Suprapubic skin (tissue), 4 donors: ENCODE results near the gene MUSK. TPM values are rescaled to one million over a fixed set of nuclear protein-coding genes. Genes with fewer than 3 reads are reported as not detected.
"Not testable (repeated sequence)": the region's sequence is repeated elsewhere in the genome, so short reads cannot be mapped to it uniquely, and the experiment has no call there.

Source experiments
- DNase-seq, 2 donors: peaks; one replicate each; pipeline ENCODE4 v3.0.0-alpha.2; 2019; ENCODE audit warnings: low spot score in 2 of 2
- H3K27ac ChIP-seq: fragments of 200-600 bp; sonication (generic); one replicate; pipeline ENCODE4 v1.5.1; 2019
- H3K27me3 ChIP-seq: fragments of 200-600 bp; sonication (generic); one replicate; pipeline ENCODE4 v1.5.1; 2019
- H3K36me3 ChIP-seq: fragments of 200-600 bp; sonication (generic); one replicate; pipeline ENCODE4 v1.5.1; 2019
- H3K4me1 ChIP-seq: fragments of 200-600 bp; sonication (generic); one replicate; pipeline ENCODE4 v1.5.1; 2019
- H3K4me3 ChIP-seq: fragments of 200-600 bp; sonication (generic); one replicate; pipeline ENCODE4 v1.5.1; 2019; ENCODE audit warnings: mild to moderate bottlenecking
- H3K9me3 ChIP-seq: fragments of 200-600 bp; sonication (generic); one replicate; pipeline ENCODE4 v1.5.1; 2019
- EP300 ChIP-seq: sonication (generic); formaldehyde crosslinking; IDR thresholded peaks from one replicate; pipeline ENCODE4 v1.6.1; 2017; ENCODE audit warnings: antibody characterized with exemption
- POLR2A ChIP-seq, 2 donors: fragments of 450-650 bp; IDR thresholded peaks; one replicate each; pipeline ENCODE4 v1.6.1; 2017; ENCODE audit warnings: antibody characterized with exemption in 2 of 2, mild to moderate bottlenecking in 2 of 2, moderate library complexity in 2 of 2
- POLR2AphosphoS5 ChIP-seq, 3 donors: sonication (generic); formaldehyde crosslinking; IDR thresholded peaks; one replicate each; pipeline ENCODE4 v1.6.1; 2017; ENCODE audit warnings: antibody characterized with exemption in 3 of 3
- WGBS: methylation state at CpG from one replicate; pipeline ENCODE4 v1.1.5; 2018; 5-methylcytosine and 5-hydroxymethylcytosine counted together
- total RNA-seq, 4 donors: library from RNA; depleted of rRNA; stranded (reverse); fragments of >200 nt; gene quantifications; one replicate each; pipeline ENCODE4 v1.1.0, GENCODE V29; 2016
- TF ChIP-seq, protein P1 (sequence below), 2 donors: fragments of 200-600 bp in 1 of 2; fragments of 450-650 bp in 1 of 2; sonication (generic) in 1 of 2; IDR thresholded peaks; one replicate each; pipeline ENCODE4 v1.5.1; 2016 to 2019; ENCODE audit warnings: antibody characterized with exemption in 2 of 2, mild to moderate bottlenecking in 1 of 2, moderate library complexity in 1 of 2

Gene MUSK
- total RNA-seq, 4 donors from 2014 or later = 0.45 to 1.5 TPM; not detected in 2

GRCh38 chr9:110671849-110672248 is 3.3 kb downstream of the MUSK start:
- WGBS = 90% methylated on average over 4 of the region's 4 CpGs
- no peak for TF ChIP-seq POLR2AphosphoS5 (IDR thresholded peaks at IDR 0.05)
- no peak for TF ChIP-seq EP300
- TF ChIP-seq, protein P1, sequence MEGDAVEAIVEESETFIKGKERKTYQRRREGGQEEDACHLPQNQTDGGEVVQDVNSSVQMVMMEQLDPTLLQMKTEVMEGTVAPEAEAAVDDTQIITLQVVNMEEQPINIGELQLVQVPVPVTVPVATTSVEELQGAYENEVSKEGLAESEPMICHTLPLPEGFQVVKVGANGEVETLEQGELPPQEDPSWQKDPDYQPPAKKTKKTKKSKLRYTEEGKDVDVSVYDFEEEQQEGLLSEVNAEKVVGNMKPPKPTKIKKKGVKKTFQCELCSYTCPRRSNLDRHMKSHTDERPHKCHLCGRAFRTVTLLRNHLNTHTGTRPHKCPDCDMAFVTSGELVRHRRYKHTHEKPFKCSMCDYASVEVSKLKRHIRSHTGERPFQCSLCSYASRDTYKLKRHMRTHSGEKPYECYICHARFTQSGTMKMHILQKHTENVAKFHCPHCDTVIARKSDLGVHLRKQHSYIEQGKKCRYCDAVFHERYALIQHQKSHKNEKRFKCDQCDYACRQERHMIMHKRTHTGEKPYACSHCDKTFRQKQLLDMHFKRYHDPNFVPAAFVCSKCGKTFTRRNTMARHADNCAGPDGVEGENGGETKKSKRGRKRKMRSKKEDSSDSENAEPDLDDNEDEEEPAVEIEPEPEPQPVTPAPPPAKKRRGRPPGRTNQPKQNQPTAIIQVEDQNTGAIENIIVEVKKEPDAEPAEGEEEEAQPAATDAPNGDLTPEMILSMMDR (IDR thresholded peaks at IDR 0.05) = no peak
- TF ChIP-seq POLR2A (IDR thresholded peaks at IDR 0.05) = no peak

DNA sequence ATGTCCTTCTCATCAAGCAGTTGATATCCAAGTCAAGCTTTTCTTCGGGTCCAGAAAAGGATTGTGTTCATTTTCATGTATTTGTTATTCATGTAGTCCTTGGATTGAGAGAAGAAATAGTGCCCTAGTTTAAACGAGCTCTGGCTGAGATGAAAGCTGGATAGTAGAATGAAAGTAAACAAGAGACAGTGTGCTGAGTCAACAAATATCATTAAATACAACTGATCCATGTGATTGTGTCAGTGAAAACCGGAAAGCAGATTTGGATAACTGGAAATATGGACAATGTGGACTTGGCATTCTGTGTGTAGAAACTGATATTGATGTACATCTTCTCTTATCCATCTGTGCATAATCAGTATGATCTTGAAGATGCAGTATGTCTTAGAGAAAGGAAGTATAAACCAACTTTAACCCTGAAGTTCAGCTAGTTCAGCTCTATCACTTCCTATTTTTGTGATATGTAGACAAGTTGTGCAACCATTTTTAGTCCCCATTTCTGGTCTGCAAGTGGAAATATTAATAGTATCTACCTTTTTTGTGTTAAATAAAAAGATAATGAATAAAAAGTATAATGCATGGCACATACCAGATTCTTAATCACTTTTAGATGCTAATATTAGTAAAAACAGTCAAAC is 4.4 kb downstream of the MUSK start:
- peaks cover 4% of the 10 kb centered on the region for H3K4me1 ChIP-seq
- WGBS = 47% methylated on average over 3 of the region's 3 CpGs
- H3K27ac ChIP-seq = no peak overlapping the region
- no peak for DNase-seq
- no peaks in the 10 kb centered on the region for H3K27me3 ChIP-seq
- no peaks in the 10 kb centered on the region for H3K36me3 ChIP-seq
- TF ChIP-seq POLR2A (IDR thresholded peaks at IDR 0.05) (no peak), POLR2AphosphoS5 (IDR thresholded peaks at IDR 0.05) (no peak), EP300 (no peak)
- TF ChIP-seq, protein P1 (IDR thresholded peaks at IDR 0.05) = no peak
- H3K9me3 ChIP-seq = no peaks in the 10 kb centered on the region
- H3K4me3 ChIP-seq = no peak overlapping the region

More at GRCh38 chr9:110671849-110672248, 3.3 kb downstream of the MUSK start:
- no peak for DNase-seq
- H3K9me3 ChIP-seq = no peaks in the 10 kb centered on the region
- no peak overlapping the region for H3K27ac ChIP-seq
- no peaks in the 10 kb centered on the region for H3K27me3 ChIP-seq
- H3K4me3 ChIP-seq = no peak overlapping the region
- peaks cover 4% of the 10 kb centered on the region for H3K4me1 ChIP-seq
- no peaks in the 10 kb centered on the region for H3K36me3 ChIP-seq

DNA sequence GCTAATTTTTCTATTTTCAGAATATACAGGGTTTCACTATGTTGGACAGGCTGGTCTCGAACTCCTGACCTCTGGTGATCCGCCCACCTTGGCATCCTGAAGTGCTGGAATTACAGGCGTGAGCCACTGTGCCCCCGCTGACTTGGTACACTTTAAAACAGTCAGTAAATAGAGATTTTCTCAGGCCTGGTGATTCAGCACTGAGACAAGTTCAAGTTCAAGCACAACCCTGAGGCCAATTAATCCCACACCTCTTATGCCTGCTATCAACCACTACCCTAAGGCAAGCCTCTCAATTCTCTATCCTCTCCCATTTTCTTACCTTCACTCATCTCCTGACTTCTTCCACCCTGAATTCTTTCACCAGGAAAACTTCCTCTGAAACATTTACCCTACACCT is 18.9 kb downstream of the MUSK start:
- TF ChIP-seq POLR2AphosphoS5 (IDR thresholded peaks at IDR 0.05) = no peak
- Histone ChIP-seq H3K27me3 (no peaks in the 10 kb centered on the region), H3K27ac (no peak overlapping the region), H3K36me3 (no peaks in the 10 kb centered on the region), H3K4me3 (no peak overlapping the region), H3K9me3 (no peaks in the 10 kb centered on the region), H3K4me1 (no peaks in the 10 kb centered on the region)
- 93% methylated on average over 4 of the region's 4 CpGs for WGBS
- DNase-seq = no peak

DNA sequence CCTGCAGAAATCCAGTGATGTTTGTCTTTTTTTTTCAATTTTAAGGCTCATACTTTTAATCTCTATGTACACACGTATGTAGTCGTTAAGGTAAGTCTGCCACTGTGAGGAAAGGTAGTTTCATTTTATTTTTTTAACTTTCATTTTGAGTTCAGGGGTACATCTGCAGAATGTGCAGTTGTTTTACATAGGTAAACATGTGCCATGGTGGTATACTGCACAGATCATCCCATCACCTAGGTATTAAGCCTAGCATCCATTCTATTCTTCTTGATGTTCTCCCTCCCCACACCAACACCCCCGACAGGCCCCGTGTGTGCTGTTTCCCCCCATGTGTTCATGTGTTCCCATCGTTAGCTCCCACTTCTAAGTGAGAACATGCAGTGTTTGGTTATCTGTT is 19.7 kb downstream of the MUSK start:
- Histone ChIP-seq H3K9me3 (no peaks in the 10 kb centered on the region), H3K4me3 (no peak overlapping the region), H3K27ac (no peak overlapping the region), H3K27me3 (no peaks in the 10 kb centered on the region), H3K4me1 (no peaks in the 10 kb centered on the region), H3K36me3 (no peaks in the 10 kb centered on the region)
- TF ChIP-seq POLR2AphosphoS5 (IDR thresholded peaks at IDR 0.05) = no peak
- TF ChIP-seq, protein P1 (IDR thresholded peaks at IDR 0.05) = no peak
- 93% methylated on average over 5 of the region's 5 CpGs for WGBS
- DNase-seq = no peak

DNA sequence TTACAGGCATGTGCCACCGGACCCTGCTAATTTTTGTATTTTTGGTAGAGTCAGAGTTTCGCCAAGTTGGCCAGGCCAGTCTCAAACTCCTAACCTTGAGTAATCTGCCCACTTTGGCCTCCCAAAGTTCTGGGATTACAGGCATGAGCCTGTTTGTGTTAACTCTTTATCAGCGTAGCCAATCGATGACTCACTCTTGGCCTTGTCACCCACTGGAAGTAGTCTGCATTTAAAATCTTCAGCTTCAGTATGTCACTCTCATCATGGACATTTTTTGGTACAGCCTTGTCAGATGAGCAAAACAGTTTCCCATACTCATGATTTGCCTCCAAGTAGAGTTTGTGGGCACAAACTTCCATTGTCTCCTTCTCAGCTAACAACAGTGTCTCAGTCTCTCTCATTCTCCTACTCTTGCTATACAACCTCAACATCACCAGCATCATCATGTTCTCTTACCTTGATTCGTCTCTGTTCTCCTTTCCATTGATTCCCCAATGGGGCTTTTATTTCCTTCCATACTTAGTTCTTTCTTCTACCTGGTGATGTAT is 22.5 kb downstream of the MUSK start:
- H3K9me3 ChIP-seq = no peaks in the 10 kb centered on the region
- H3K4me3 ChIP-seq = no peak overlapping the region
- H3K4me1 ChIP-seq = no peaks in the 10 kb centered on the region
- H3K27me3 ChIP-seq = no peaks in the 10 kb centered on the region
- no peak overlapping the region for H3K27ac ChIP-seq
- no peaks in the 10 kb centered on the region for H3K36me3 ChIP-seq
- no peak for DNase-seq
- TF ChIP-seq, protein P1 (IDR thresholded peaks at IDR 0.05) = no peak
- TF ChIP-seq POLR2A (IDR thresholded peaks at IDR 0.05) (no peak), POLR2AphosphoS5 (IDR thresholded peaks at IDR 0.05) (no peak), EP300 (no peak)
- 87% methylated on average over 5 of the region's 5 CpGs for WGBS

GRCh38 chr9:110695846-110696245 is 27.3 kb downstream of the MUSK start:
- not testable (repeated sequence) for DNase-seq, H3K9me3 ChIP-seq, H3K27me3 ChIP-seq, H3K36me3 ChIP-seq, H3K4me1 ChIP-seq, H3K4me3 ChIP-seq, H3K27ac ChIP-seq
- 49% methylated on average over 5 of the region's 5 CpGs for WGBS
